HG03196 (cell line): ENCODE measurements around the gene PLEKHO2.
A peak's percentile ranks its signal among the peaks of the same experiment; 100 is the strongest.
"Not testable (repeated sequence)": the region's sequence is repeated elsewhere in the genome, so short reads cannot be mapped to it uniquely, and the experiment has no call there.

ENCODE experiments used
- ATAC-seq: cut with Tn5 transposase; IDR thresholded peaks from one replicate; pipeline ENCODE4 v1.9.1; 2021; ENCODE audit not compliant: unreplicated experiment

The PLEKHO2 gene, protein sequence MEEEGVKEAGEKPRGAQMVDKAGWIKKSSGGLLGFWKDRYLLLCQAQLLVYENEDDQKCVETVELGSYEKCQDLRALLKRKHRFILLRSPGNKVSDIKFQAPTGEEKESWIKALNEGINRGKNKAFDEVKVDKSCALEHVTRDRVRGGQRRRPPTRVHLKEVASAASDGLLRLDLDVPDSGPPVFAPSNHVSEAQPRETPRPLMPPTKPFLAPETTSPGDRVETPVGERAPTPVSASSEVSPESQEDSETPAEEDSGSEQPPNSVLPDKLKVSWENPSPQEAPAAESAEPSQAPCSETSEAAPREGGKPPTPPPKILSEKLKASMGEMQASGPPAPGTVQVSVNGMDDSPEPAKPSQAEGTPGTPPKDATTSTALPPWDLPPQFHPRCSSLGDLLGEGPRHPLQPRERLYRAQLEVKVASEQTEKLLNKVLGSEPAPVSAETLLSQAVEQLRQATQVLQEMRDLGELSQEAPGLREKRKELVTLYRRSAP

DNA sequence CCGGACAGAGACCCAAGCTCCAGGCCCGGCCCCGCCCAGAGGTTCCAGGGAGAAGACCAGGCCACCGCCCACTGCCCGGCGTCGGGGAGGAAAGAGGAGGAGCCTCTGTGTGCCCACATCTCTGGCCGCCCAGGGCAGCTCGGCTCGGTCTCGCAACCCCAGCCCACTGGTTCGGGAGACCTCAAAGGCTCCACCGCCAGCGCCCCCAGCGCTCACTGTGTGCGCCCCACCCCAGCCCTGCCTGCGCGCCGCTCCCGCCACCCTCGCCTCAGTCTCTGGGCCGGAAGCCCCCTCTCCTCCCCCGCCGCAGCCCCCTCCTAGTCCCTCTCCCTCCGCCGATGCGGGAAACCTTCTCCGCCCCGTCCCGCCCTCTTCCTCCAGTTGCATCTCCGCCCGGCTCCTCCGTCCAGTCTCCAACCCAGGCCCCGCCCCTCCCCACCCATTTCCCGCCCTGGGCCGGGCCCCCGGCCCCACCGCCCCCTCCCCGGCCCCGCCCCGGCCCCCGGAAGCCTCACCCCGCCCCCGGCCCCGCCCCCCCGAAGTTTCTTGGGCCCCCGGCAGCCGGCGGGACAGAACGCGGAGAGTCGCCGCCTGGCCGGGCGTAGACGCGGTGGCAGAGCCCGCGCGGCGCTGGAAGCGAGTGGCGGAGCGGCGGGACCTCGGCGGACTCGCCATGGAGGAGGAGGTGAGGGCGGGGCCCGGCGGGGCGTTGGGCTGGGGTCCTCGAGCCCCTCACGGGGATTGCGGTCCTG, at the start of gene PLEKHO2:
Gene PLEKHO2, plus strand, starts transcription at position 572 of the 752 bp plus-strand sequence. Its CDS starts 102 bp downstream, at position 674.
- peak; percentile 56 for ATAC-seq

DNA sequence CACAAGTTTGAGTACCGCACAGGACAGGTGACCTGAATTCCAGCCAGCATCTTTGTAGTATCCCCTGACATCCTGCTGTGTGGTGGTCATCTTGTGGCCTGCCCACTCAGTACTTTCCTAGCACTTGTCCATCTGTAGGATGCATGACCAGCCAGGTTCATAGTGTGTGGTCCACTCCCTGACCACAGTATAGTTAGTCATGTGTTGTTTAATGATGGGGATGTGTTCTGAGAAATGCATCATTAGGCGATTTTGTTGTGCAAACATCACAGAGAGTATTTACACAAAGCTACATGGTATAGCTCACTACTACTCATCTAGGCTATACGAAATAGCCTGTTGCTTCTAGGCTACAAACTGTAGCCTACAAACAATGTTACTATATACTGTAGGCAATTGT, 49.4 kb upstream of the PLEKHO2 start:
- ATAC-seq, result no peak

DNA sequence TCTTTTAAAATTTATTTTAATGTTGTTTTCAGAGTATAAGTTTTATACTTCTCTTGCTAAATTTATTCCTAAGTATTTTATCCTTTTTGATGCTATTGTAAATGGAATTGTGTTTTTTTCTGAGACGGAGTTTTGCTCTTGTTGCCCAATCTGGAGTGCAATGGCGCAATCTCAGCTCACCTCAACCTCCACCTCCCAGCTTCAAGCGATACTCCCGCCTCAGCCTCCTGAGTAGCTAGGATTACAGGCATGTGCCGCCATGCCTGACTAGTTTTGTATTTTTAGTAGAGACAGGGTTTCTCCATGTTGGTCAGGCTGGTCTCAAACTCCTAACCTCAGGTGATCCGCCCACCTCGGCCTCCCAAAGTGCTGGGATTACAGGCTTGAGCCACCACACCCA, 46.4 kb upstream of the PLEKHO2 start:
- not testable (repeated sequence) for ATAC-seq

DNA sequence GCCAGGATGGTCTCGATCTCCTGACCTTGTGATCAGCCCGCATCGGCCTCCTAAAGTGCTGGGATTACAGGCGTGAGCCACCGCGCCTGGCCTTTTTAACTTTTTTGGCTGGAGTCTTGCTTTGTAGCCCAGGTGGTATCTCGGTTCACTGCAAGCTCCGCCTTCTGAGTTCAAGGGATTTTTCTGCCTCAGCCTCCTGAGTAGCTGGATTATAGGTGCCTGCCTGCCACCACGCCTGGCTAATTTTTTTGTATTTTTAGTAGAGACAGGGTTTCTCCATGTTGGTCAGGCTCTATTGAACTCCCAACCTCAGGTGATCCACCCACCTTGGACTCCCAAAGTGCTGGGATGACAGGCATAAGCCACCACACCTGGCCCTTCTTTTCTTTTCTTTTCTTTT, 45.8 kb upstream of the PLEKHO2 start:
- ATAC-seq, result not testable (repeated sequence)

DNA sequence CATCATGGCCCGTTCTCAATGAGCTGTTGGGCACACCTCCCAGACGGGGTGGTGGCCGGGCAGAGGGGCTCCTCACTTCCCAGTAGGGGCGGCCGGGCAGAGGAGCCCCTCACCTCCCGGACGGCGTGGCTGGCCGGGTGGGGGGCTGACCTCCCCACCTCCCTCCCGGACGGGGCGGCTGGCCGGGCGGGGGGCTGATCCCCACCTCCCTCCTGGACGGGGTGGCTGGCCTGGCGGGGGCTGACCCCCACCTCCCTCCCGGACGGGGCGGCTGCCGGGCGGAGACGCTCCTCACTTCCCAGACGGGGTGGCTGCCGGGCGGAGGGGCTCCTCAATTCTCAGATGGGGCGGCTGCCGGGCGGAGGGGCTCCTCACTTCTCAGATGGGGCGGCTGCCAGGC, 42.8 kb upstream of the PLEKHO2 start:
- ATAC-seq, result not testable (repeated sequence)

DNA sequence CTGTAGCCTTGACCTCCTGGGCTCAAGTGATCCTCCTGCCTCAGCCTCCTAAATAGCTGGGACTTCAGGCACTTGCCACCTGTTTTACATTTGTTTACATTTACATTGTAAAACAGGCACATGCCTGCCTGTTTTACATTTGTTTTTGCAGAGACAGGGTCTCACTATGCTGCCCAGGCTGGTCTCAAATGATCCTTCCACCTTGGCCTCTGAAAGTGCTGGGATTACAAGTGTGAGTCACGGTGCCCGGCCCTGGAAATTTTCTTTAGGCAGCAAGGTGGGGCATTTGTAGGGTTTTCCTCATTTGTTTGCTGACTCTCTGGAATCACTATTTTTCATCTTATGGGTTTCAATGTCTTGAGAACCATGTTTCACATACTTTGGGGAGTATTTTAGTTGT, 41.2 kb upstream of the PLEKHO2 start:
- no peak for ATAC-seq

DNA sequence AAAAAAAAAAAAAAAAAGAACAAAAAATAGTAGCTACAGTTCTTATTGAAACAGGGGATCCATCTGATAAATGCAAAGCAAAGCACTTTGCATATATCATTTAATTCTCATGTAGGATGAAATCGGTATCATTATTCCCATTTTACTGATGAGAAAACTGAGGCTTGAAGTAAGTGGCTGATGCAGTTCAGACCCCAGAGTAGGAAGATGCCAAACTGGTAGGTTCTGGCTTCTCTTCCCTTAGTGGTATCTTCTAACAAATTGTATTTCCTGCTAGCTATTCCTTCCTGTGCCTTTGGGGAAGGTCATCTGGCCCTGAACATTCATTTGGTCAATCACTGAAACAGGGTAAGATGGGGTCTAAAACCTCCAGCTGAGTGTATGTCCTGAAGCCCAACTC, 38.2 kb upstream of the PLEKHO2 start:
- no peak for ATAC-seq

DNA sequence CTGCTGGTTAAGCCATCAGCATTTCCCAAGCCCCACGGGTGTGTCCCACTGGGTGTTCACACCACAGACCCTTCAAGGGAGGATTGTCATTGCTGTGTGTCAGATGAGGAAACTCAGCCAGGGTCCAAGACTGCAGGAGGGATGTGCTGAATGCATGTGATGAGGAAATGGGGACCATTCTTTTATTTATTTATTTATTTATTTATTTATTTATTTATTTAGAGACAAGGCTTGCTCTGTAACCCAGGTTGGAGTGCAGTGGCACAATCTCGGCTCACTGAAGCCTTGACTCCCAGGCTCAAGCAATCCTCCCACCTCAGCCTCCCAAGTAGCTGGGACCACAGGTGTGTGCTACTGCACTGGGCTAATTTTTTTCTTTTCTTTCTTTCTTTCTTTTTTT, 37.1 kb upstream of the PLEKHO2 start:
- no peak for ATAC-seq

DNA sequence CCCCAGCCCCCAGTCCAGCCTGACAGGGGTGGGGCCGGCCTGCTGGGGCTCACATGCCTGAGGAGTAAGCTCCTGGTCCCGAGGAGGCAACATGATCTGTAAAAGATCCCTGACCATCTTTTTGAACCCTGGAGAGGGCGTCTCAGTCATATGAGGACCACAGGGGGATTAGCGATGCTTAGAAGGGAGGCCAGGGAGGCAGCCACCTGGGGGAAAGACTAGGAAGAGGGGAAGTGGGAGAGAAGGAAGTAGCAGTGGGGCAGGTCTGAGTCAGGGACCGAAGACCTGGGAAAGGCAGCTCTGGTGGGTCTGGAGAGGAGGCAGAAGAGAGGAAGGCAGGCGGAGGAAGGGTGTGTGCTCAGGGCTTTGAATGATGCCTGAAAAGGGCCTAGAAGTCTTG, 35.2 kb upstream of the PLEKHO2 start:
- ATAC-seq, result no peak

DNA sequence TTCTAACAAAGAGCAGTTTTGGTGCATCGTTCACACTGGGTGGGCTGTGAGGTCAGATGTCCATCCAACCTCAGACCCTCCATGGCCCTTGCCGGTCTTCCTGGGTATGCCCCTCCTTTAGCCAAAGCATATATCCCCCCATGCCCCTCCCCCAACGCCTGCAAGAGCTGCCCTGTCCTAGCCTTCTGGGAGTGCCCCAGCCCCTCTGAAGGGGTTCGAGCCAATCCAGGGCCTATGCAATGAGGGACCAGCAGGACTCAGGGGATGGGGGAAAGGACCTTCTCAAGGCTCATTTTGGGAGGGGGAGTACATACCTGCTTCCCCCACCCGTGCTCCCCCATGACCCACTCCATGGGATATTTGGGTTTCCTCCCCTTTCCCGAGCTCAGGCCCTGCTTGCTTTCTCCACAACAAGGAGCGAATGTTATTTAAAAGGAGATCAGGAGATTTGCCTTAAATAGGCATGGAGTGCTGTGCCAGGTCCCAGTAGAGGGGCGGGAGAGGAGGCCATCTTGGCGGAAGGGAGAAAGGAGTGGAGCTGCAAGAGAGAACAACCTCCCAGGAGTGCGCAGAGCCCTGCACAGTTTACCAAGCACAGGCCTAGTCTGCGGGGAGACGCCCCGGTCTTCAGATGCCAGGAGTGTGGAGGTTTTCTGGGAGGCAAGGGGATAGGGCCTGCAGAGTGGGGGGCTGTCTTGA, 34.5 kb upstream of the PLEKHO2 start:
- no peak for ATAC-seq

DNA sequence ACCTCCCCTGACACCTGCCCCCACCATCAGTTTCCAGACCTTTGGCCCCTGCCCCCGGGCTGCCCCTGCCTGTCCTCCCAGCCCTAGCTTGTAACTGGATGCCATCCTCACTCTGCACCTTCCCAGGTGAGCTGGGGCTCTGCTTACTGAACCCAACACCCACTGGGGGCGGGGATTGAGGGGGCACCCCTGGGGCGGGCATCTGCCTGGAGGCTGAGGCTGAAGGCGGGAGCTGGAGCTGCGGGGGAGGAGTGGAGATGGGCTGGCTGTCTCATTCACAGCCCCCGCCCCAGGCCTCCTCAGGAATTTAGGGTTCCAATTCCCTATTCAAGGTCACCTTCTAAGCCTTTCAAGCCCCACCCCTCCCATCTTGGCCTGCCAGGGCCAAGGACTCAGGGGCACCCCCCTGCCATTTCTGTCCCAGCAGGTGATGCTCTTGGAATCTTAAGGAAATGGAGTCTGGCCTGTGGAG, 33.9 kb upstream of the PLEKHO2 start:
- no peak for ATAC-seq

DNA sequence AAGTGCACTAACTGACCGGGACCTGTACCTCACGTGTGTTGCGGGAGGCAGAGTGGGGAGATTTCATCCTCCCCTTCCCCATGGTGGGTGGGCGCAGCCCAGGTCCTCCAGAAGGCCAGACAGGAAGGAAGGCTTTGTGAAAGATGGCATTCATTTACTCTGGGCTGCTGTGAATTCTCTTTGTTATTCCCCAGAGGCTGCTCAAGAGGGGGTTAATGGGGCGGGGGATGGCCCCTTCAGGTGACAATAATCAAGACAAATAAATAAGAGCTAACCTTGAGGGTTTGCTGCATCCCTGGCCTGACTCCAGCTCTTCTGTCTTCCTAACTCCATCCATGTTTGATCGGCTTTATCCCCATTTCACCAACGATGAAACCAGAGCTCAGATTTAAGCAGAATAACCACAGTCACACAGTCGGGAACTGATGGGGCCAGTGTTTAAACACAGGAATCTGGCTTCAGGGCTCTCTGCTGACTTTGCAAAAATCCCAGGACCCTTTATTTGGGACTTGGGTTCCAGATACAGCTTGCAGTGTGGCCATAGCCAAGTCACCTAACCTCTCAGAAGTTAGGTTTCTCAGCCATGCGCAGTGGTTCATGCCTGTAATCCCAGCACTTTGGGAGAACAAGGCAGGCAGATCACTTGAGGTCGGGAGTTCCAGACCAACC, 32.8 kb upstream of the PLEKHO2 start:
- no peak for ATAC-seq

DNA sequence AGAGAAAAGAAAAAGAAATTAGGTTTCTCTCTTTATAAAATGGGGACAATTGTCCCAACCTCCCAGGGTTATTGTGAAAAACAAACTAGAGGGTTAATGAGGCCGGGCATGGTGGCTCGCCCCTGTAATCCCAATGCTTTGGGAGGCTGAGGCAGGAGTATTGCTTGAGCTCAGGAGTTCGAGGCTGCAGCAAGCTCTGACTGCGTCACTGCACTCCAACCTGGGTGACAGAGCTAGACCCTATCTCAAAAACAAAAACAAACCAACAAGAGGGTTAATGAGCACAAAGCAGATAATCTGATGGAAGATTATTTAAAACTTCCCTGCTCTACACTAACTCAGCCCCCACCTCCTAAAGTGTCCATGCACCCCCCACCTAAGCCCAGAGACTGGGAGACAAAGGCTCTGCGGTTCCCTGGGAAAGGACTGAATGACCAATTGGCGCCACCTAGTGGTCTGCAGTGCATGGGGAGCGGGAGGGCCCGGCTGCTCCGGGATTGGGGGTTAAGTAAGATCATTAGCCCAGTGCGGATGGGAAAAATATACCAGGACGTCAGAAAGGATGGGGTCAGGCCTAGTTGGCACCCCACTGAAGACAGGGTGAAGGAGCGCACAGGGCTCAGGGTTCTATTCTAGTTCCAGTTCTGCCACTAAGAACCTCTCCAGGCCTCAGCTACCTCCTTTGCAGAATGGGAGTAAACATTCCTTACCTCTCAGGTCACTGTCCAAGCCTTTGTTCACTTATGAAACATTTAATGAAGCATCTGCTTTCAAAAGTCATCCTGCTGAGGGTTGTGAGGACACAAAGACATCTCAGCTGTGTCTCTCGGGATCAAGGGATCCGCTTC, 31.8 kb upstream of the PLEKHO2 start:
- no peak for ATAC-seq

DNA sequence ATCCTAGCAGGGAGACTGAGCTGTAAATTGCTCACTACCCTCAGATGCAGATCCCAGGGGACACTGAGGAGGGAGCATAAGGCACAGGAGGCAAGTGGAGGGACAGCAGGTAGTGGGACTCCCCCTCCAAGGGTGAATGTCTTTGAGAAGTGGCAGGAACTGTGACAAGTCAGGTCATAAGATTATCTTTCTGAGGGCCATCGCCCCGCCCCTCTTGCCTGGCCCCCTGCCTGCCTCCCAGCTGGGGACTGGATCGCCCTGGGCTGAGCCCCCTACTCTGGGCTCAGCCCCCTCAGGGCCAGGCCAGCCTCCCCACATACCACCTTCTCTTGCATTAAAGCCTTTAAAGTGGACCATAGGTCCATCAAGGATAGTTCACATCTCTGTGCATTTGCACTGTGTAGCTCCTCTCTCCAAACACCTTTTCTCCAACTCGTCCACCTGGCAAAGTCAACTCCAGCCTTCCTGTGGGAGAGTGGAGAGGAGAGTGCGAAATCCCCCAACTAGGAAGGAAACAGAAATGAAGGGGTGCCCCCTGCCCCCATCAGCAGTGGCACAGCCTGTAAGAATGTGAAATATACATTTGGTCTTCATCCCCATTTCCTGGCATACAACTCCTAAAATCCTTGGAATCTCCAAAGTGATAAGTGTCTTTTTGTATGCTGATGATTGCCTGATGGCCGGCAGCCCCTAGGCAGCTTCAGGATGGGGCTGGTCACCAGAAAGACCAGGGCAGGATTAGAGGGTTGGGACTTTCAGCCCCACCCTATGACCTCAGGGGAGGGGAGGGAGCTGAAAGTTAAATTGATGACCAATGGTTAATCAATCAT, 31.0 kb upstream of the PLEKHO2 start:
- no peak for ATAC-seq

DNA sequence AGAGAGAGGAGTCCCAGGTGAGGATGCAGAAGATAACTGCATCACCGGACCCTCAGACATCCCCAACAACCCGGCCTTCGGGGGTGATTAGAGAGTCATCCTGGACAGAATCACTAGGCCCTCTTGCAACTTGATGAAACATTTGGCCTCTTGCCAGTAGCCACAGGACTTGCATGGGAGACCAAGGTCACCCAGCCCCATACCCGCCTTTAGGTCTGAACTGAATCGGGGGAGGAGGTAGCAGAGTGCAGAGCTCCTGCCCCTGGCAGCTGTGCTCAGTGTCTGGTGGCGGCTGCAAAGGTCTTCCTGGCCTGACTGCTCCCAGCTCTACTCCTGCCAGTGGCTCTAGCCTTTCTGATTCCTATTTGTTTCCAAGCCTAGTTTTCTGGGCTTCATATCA, 28.6 kb upstream of the PLEKHO2 start:
- no peak for ATAC-seq

DNA sequence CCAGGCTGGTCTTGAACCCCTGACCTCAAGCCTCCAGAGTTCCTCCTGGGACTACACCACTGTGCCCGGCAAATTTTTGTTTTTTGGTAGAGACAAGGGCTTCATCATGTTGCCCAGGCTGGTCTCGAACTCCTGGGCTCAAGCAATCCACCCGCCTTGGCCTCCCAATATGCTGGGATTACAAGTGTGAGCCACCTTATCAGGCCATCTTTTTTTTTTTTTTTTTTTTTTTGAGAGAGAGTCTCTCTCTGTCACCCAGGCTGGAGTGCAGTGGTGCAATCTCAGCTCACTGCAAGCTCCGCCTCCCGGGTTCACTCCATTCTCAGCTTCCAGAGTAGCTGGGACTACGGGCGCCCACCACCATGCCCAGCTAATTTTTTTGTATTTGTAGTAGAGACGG, 27.4 kb upstream of the PLEKHO2 start:
- not testable (repeated sequence) for ATAC-seq

DNA sequence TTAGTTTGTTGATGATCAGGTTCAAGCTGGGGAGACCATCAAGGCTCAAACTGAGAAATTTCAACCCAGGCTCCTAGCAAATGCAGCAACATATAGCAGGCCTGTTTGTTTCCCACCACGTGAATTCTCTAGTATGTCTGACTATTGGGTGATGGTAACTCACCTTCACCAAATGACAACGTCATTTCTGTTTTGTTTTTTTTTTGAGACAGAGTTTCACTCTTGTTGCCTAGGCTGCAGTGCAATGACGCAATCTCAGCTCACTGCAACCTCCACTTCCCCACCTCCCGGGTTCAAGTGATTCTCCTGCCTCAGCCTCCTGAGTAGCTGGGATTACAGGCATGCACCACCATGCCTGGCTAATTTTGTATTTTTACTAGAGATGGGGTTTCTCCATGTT, 26.8 kb upstream of the PLEKHO2 start:
- ATAC-seq, result not testable (repeated sequence)

DNA sequence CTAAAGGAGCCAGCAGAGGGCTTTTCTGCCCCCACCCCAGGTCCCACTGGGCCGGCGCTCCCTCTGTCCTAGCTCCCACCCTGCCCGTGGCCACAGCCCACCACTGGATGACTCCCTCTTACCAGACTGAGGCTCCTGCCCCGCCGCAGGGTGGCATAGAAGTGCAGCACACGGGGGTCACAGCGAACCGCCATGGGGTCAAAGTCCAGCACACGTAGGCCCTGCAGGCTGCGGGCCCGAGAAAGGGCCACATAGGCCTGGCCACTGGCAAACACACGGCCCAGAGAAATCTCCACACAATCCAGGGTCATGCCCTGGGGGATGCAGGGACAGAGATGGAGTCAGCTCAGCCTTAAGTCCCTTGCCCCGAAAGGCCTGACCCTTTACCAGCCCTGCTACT, 25.3 kb upstream of the PLEKHO2 start:
- no peak for ATAC-seq

DNA sequence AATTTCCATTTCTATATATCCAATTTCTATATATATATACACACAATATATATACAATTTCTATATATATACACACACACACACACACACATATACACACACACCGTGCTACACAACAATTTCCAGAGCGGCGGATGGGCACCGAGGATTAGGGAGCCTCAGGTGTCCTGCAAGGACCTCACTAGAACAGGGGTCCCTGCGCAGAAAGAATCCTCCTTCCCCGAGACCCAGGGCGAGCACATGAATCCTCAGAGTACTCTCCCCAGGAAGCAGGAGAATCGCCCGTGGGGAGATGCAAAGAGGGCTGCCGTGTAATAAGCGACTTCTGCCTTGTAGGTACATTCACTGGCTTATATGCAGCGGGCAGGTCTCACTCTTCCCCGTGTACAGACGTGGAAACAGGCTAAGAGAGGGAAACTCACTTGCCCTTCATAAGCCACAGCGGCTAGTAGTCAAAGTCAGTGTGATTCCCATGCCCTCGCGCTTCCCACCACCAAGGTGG, 16.7 kb upstream of the PLEKHO2 start:
- no peak for ATAC-seq
